Mammary epithelial cell (primary cell): ENCODE data around the gene GUCY1A1.

Source experiments
- CTCF ChIP-seq, 2 donors: IDR thresholded peaks in 1 of 2; conservative IDR thresholded peaks in 1 of 2; 2 replicates each; pipeline ENCODE4 v1.5.1; 2011 to 2012; ENCODE audit warnings: inconsistent platforms in 2 of 2, low read length in 2 of 2, mild to moderate bottlenecking in 2 of 2, control low read depth in 1 of 2, low read depth in 1 of 2; ENCODE audit not compliant: insufficient read depth in 1 of 2; ENCODE audit errors: extremely low read depth in 1 of 2
- EZH2 ChIP-seq: IDR thresholded peaks from 2 replicates; pipeline ENCODE4 v1.6.1; 2012; ENCODE audit warnings: low read length, inconsistent platforms, borderline replicate concordance

- TF ChIP-seq CTCF (conservative IDR thresholded peaks at IDR 0.05 in 1 of 2, IDR thresholded peaks at IDR 0.05 in 1 of 2; ENCODE audit: extremely low read depth in 1 of 2, insufficient read depth in 1 of 2, low read depth in 1 of 2, low read length in 2 of 2) (no peak), EZH2 (no peak)
Observed at GRCh38 chr4:155632310-155632840, 34.3 kb upstream of the GUCY1A1 start.
